Stimulated activated naive CD4-positive, alpha-beta T cell (primary cell): ENCODE data around the gene PRKCZ.

ENCODE experiments used
- DNase-seq, 6 experiments: peaks; one replicate each; lab custom pipeline; 2025; lab: John Stamatoyannopoulos, UW

Gene PRKCZ

GRCh38 chr1:2210084-2210653 lies 160.0 kb downstream of the PRKCZ start:
- no peak for DNase-seq

DNA sequence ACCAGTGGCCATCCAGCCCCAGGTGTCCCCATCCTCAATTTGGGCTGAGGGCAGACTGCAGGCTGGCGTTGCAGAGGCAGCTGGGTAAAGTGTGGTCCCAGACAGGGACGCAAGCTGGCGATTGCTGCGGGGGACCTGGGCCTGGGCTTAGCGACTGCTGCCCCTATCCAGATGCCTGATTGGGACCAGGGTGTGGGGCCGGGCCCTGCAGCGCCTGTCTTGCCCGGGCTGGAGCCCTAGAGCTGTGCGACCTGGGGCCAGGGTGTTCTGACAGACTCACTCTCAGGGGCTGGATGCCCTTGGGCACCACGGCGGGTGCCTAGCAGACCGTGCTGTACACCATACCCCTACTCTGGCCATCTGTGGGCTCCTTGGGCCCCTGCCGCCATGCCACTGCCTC lies 160.6 kb downstream of the PRKCZ start:
- no peak for DNase-seq

DNA sequence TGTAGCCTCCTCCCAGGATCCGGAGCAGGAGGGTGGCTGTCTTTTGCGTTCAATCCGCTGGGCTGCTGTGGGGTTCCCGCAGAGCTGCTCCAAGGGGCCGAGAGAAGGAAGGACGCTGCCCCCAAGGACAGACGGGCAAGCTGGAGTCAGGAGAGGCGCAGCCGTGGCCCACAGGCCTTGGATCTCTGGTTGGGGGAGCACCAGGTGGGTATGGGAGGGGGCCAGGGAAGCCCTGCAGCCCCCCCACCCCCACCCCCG lies 162.0 kb downstream of the PRKCZ start:
- DNase-seq, result no peak

DNA sequence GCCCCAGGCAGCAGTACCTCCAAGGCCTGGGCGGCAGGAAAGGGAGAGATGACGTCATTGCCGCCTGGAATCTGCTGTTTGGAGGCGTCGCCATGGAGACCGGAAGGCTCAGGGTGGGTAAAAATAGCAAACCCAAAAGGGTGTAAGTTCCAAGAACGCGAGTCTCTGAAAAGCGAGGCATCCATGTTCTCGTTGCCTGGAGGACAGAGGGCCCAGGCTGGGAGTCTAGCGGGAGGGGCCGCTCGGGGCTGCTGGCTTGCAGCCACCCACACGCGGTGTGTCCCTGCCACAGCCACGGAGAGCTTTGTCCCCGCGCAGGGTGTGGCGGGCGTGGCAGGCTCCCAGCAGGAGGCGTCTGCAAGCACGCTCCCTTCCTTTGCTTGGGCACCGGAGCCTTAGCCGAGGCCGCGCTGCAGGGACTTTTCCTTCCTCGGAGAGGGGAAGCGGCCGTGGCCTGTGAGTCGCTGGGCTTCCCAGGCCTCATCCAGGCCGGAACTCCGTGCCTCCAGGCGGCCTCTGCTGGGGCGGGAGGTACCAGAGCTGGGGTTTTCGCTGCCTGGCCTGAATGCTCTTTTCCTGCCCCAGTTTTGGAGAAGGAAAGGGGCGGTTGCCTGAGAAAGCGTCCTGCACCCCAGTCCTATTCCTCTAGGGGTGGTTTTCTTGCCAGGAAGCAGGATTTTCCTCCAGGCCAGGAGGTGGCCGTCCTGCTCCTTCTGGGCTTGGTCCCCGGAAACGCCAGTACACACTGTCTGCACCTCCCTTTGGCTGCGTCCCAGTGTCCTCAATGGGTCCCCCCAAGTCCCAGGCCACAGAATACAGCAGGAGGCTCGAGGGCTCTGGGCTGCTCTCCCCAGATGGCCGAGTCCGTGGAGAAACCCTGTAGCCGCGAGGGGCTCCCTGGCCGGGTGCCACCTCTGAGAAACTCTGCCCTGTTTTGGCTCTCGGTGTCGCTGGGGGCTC lies 162.6 kb downstream of the PRKCZ start:
- DNase-seq, result peak; percentile 61 to 78 (median 64)

- DNase-seq, result no peak
Measured at GRCh38 chr1:2213576-2214505, 163.6 kb downstream of the PRKCZ start.

- DNase-seq, result no peak
Measured at GRCh38 chr1:2214541-2215241, 164.5 kb downstream of the PRKCZ start.

- no peak for DNase-seq
Measured at GRCh38 chr1:2215329-2215728, 165.1 kb downstream of the PRKCZ start.

DNA sequence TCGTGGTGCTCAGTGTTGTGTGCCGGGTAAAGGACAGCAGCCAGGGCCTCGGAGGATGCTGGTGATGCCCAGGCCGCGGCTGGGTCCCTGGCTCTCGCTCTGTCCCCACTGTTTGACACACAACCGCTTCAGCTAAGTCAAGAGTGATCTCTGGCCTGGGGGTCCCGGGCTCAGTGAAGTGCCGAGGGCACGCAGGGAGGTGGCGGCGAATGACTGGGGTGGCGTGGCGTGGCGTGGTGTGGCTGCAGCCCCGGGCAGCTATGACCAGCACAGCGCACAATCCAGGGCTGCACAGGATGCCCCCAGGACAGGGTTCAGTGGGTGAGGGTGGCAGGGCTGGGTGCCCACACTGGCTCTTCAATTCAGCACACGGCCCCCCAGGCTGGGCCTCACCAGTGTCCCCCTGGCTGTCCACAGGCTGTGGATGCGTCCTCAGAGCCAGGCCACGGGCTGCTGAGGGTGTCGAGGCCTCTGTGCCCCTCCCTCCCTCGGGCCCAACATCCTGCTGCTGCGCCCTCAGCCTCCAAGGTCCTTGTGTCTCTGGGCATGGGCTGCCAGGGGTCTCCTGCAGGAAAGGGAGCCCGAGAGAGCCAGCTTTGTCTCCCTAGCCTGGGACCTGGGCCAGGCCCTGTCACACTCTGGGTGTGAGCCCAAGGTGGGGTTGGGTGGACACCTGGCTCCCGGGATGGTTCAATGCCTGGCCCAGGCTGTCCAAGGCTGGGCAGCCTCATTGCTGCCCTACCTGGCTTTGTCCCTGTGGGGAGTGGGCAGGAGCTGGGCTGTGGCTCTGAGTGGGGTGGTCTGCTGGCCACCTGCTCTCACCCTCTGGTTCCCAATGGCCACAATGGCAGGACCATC lies 165.9 kb downstream of the PRKCZ start:
- DNase-seq, result no peak

GRCh38 chr1:2216767-2217058 lies 166.5 kb downstream of the PRKCZ start:
- DNase-seq, result no peak

- no peak for DNase-seq
Measured at GRCh38 chr1:2221271-2221670, 171.1 kb downstream of the PRKCZ start.

GRCh38 chr1:2224170-2224584 lies 174.0 kb downstream of the PRKCZ start:
- DNase-seq, result no peak

DNA sequence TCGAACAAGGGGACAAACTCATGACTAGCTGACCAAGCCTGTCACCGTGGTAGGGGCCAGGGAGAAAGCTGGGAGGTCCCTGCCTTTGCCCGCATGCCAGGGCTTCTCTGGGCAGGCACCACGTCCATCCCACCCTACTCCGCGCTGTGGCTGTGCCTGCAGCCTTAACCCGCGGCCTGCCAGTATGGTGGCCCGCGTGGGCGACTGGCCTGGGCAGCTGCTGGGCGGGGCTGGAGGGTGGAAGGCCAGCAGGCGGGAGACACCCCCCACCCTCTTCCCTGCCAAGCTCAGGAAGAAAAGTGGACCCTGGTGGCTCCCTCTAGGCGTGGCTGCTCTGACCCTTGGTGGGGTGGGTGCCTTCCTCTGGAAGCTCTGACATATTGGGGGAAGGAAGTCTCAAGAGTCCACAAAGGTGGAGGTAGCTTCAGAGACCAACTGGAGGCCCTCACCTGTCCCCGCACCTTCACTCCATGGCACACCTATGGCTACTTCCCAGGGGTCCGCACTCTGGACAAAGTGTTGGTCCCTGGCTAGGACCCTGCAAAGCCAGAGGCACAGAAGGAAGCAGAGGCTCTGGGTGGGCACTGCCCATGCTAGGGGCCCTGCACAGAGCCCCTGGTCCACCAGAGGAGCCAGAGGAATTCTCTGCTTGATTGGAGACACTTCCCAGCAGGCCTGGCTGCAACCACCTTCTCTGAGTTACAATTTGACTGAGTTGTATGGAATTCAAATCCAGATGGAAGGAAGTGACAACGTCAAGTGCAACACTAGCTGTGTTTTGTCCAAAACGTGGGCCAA lies 174.6 kb downstream of the PRKCZ start:
- DNase-seq, result no peak

DNA sequence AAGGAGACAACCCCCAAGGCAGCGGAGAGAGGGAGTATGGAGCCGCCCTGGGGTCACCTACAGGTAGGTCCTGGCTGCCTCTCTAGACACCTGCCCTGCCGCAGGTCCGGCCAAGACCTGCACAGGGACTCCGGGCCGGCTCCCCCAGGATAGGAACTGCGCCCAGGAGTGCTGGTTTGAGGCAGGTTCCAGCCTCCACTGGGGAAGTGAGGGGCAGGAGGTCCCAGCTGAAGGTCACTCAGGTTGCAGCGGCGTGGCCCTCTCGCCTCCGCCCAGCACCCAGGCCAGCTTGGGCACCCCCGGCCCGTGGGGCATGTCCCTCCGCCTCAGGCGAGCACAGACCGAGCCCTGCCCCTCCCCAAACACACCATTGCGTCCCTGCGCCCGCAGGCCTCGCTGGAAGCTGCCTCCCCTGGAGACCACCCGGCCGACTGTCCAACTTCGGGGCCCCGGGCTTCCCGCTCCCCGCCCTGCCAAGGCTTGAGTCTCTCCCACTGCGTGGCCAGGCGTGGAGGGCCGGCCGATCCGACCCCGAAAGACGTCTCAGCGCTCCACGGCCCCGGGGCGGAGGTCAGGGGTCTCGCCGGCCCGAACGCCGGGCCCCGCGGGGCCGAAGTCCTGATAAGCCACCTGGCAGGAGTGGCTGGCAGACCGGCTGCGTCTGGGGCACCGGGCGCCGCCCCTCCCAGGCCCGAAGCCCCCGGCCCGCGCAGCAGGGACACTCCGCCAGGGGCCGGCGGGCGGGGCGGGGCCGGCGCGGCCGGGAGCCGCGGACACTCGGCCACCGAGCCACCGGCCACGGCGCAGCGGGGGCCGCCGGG lies 176.5 kb downstream of the PRKCZ start:
- DNase-seq, result no peak

DNA sequence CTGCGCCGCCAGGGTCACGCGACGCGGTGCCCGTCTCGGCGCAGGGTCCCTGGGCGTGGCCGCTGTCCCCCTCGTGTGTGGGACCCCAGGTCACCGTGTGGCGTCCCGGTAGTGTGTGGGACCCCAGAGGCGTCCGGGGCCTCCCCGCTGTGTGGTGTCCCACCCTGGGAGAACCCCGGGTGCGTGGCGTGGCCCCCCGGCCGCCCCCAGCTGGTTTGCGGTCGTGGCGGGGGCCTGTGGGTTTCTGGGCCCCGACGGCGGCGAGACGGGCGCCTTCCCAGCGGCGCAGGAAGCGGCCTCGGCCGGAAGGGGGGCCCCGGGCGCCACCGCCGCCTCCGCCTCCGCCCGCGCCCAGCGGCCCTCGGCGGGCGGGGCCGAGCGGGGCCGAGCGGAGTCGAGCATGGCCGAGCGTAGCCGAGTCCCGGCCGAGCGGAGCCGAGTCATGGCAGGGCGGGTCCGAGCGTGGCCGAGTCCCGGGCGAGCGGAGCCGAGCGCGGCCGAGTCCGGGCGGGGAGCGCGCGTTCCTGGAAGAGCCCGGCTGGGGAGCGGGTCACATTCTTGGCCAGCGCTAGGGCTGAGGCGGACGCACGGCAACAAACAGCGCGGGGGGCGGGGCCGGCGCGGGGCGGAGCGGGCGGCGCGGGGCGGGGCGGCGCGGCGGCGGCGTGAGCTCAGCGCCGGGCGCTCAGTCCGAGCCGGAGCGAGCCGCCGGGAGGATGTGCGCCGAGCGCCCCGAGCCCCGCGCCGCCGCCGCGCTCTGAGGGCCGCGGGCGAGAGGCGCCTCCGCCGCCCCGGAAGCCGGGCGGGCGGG lies 177.3 kb downstream of the PRKCZ start:
- DNase-seq, result peak; percentile 87 to 97 (median 91)

GRCh38 chr1:2228157-2228594 lies 178.0 kb downstream of the PRKCZ start, which contains the start of gene SKI:
Gene SKI (plus strand): TSS chr1:2228319. CDS start chr1:2228767, 448 bp downstream.
- DNase-seq, result no peak

DNA sequence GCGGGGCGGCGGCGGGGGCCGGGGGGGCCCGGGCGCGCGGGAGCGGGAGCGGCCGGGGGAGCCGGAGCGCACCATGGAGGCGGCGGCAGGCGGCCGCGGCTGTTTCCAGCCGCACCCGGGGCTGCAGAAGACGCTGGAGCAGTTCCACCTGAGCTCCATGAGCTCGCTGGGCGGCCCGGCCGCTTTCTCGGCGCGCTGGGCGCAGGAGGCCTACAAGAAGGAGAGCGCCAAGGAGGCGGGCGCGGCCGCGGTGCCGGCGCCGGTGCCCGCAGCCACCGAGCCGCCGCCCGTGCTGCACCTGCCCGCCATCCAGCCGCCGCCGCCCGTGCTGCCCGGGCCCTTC lies 178.5 kb downstream of the PRKCZ start:
- peak in 4 of 6 experiments; percentile 31 to 61 (median 44) for DNase-seq

DNA sequence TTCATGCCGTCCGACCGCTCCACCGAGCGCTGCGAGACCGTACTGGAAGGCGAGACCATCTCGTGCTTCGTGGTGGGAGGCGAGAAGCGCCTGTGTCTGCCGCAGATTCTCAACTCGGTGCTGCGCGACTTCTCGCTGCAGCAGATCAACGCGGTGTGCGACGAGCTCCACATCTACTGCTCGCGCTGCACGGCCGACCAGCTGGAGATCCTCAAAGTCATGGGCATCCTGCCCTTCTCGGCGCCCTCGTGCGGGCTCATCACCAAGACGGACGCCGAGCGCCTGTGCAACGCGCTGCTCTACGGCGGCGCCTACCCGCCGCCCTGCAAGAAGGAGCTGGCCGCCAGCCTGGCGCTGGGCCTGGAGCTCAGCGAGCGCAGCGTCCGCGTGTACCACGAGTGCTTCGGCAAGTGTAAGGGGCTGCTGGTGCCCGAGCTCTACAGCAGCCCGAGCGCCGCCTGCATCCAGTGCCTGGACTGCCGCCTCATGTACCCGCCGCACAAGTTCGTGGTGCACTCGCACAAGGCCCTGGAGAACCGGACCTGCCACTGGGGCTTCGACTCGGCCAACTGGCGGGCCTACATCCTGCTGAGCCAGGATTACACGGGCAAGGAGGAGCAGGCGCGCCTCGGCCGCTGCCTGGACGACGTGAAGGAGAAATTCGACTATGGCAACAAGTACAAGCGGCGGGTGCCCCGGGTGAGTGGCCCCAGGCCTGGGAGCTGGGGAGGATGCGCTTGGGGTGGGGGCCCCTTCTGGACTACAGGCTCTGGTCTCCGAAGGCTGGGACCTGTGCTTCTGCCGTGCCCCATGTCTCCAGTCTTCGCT lies 179.0 kb downstream of the PRKCZ start:
- peak in 5 of 6 experiments; percentile 41 to 62 (median 57) for DNase-seq
